ENCODE results near the gene OR8J3.

GRCh38 chr11:56122073-56122472 lies 17.9 kb downstream of the OR8J3 start, which contains the start of gene OR8H3:
- TF ChIP-seq EP300 (IDR thresholded peaks at IDR 0.05) = no peak
- no peak for TF ChIP-seq CTCF (IDR thresholded peaks at IDR 0.05)
- no peak for TF ChIP-seq POLR2A (IDR thresholded peaks at IDR 0.05)
- no peak for TF ChIP-seq POLR2AphosphoS5 (IDR thresholded peaks at IDR 0.05)

All from suprapubic skin (tissue), 4 donors.